Measurements from ENCODE around the gene MRPS16. TPM values are rescaled to one million over a fixed set of nuclear protein-coding genes. Genes with fewer than 3 reads are reported as not detected.

The MRPS16 gene
- total and polyA plus RNA-seq, 2 of the 13 experiments (the other 11 are each of a cell fraction or from before 2014, with no cell fraction given), result 70.1 to 135 TPM

DNA sequence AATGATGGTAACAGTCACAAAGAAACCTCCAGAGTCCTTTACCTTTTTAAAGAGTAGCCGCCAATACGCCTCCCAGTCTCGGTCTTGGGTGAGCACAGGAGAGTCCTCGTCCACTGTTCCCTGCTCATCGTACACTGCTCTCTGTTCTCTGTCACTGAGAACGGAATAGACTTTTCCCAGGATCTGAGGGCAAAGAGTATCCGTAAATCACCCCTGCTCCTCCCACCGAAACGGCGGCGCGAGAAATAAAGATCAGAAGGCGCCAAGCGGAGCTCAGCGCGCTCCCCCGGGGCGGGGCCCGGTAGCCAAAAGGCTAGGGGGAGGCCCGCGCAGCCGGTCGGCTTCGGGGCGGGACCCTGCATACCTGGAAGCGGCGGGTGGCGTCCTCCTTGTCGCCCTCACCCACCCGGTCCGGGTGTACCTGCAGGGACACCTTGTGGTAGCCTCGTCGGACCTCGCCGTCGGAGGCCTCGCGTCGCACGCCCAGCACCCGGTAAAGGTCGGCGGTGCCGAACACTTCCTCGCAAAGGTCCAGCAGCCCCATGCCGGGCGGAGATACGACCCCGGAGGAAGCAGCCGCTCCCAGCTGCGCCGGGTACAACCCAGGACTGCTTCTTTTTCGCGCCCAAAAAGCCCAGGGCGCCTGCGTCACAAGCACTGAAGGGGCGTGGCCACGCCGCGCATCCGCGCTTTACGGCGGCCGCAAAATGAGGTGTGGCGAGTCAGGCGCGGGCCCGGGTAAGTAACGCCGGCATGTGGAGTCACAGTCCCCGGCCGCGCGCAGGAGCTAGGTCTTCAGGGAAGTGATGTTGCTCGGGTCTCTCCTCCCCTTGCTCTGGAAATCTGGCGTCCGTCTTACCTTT lies 5.6 kb downstream of the MRPS16 start, which contains the start of gene DNAJC9 (continued):
- TF ChIP-seq JUN (CRISPR knock-in tag; IDR thresholded peaks at IDR 0.05) (peak; percentile 60; the same call in 1 of the 2 replicates), HOXA3 (CRISPR knock-in tag; IDR thresholded peaks at IDR 0.05) (peak; percentile 91), GTF2F1 (IDR thresholded peaks at IDR 0.05; ENCODE audit: low read length) (no peak; the same call in 1 of the 2 replicates), ASH2L (IDR thresholded peaks at IDR 0.05; ENCODE audit: insufficient read length, low read depth, low read length) (peak; percentile 84), NKX3-1 (CRISPR knock-in tag; IDR thresholded peaks at IDR 0.05) (no peak), ZNF225 (CRISPR knock-in tag; IDR thresholded peaks at IDR 0.05) (peak; percentile 95), FOXO1 (CRISPR knock-in tag; IDR thresholded peaks at IDR 0.05) (peak; percentile 51; the same call in 1 of the 2 replicates), CENPT (CRISPR knock-in tag; IDR thresholded peaks at IDR 0.05; ENCODE audit: low read depth) (0 out of 2 replicates have a peak, but pooled peaks have one; percentile 86), ZFP62 (CRISPR knock-in tag; IDR thresholded peaks at IDR 0.05) (no peak), PHF21A (CRISPR knock-in tag; IDR thresholded peaks at IDR 0.05) (peak; percentile 91), TARDBP (CRISPR knock-in tag; IDR thresholded peaks at IDR 0.05) (peak; percentile 67; the same call in 1 of the 2 replicates), ZNF749 (CRISPR knock-in tag; IDR thresholded peaks at IDR 0.05; ENCODE audit: borderline replicate concordance) (peak; percentile 97), HNRNPK (IDR thresholded peaks at IDR 0.05; ENCODE audit: low read depth, low read length, poor library complexity, severe bottlenecking) (peak; percentile 67), ZEB1 (IDR thresholded peaks at IDR 0.05; ENCODE audit: insufficient replicate concordance, low read depth) (no peak), ZNF101 (CRISPR knock-in tag; IDR thresholded peaks at IDR 0.05; ENCODE audit: borderline replicate concordance, low read depth) (no peak)
- TF ChIP-seq, protein P1, sequence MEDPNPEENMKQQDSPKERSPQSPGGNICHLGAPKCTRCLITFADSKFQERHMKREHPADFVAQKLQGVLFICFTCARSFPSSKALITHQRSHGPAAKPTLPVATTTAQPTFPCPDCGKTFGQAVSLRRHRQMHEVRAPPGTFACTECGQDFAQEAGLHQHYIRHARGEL (CRISPR knock-in tag; IDR thresholded peaks at IDR 0.05), result 0 out of 2 replicates have a peak, but pooled peaks have one; percentile 23
- TF ChIP-seq, protein P2, sequence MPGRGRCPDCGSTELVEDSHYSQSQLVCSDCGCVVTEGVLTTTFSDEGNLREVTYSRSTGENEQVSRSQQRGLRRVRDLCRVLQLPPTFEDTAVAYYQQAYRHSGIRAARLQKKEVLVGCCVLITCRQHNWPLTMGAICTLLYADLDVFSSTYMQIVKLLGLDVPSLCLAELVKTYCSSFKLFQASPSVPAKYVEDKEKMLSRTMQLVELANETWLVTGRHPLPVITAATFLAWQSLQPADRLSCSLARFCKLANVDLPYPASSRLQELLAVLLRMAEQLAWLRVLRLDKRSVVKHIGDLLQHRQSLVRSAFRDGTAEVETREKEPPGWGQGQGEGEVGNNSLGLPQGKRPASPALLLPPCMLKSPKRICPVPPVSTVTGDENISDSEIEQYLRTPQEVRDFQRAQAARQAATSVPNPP (CRISPR knock-in tag; IDR thresholded peaks at IDR 0.05), result peak; percentile 91
- TF ChIP-seq, protein P3, sequence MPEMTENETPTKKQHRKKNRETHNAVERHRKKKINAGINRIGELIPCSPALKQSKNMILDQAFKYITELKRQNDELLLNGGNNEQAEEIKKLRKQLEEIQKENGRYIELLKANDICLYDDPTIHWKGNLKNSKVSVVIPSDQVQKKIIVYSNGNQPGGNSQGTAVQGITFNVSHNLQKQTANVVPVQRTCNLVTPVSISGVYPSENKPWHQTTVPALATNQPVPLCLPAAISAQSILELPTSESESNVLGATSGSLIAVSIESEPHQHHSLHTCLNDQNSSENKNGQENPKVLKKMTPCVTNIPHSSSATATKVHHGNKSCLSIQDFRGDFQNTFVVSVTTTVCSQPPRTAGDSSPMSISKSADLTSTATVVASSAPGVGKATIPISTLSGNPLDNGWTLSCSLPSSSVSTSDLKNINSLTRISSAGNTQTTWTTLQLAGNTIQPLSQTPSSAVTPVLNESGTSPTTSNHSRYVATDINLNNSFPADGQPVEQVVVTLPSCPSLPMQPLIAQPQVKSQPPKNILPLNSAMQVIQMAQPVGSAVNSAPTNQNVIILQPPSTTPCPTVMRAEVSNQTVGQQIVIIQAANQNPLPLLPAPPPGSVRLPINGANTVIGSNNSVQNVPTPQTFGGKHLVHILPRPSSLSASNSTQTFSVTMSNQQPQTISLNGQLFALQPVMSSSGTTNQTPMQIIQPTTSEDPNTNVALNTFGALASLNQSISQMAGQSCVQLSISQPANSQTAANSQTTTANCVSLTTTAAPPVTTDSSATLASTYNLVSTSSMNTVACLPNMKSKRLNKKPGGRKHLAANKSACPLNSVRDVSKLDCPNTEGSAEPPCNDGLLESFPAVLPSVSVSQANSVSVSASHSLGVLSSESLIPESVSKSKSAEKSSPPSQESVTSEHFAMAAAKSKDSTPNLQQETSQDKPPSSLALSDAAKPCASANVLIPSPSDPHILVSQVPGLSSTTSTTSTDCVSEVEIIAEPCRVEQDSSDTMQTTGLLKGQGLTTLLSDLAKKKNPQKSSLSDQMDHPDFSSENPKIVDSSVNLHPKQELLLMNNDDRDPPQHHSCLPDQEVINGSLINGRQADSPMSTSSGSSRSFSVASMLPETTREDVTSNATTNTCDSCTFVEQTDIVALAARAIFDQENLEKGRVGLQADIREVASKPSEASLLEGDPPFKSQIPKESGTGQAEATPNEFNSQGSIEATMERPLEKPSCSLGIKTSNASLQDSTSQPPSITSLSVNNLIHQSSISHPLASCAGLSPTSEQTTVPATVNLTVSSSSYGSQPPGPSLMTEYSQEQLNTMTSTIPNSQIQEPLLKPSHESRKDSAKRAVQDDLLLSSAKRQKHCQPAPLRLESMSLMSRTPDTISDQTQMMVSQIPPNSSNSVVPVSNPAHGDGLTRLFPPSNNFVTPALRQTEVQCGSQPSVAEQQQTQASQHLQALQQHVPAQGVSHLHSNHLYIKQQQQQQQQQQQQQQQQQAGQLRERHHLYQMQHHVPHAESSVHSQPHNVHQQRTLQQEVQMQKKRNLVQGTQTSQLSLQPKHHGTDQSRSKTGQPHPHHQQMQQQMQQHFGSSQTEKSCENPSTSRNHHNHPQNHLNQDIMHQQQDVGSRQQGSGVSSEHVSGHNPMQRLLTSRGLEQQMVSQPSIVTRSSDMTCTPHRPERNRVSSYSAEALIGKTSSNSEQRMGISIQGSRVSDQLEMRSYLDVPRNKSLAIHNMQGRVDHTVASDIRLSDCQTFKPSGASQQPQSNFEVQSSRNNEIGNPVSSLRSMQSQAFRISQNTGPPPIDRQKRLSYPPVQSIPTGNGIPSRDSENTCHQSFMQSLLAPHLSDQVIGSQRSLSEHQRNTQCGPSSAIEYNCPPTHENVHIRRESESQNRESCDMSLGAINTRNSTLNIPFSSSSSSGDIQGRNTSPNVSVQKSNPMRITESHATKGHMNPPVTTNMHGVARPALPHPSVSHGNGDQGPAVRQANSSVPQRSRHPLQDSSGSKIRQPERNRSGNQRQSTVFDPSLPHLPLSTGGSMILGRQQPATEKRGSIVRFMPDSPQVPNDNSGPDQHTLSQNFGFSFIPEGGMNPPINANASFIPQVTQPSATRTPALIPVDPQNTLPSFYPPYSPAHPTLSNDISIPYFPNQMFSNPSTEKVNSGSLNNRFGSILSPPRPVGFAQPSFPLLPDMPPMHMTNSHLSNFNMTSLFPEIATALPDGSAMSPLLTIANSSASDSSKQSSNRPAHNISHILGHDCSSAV (CRISPR knock-in tag; IDR thresholded peaks at IDR 0.05; ENCODE audit: borderline replicate concordance), result no peak; the same call in 1 of the 2 replicates
